Ascending aorta (tissue), 2 donors: Measurements from ENCODE around the gene IL1RL1. TPM values are rescaled to one million over a fixed set of nuclear protein-coding genes. Genes with fewer than 3 reads are reported as not detected.

Experiments
- DNase-seq, 2 donors: peaks; one replicate each; pipeline ENCODE4 v3.0.0-alpha.2; 2019; ENCODE audit warnings: low spot score in 2 of 2
- H3K27ac ChIP-seq, 2 donors: fragments of 200-600 bp; sonication (generic); one replicate each; pipeline ENCODE4 v1.5.1; 2016 to 2017; ENCODE audit warnings: mild to moderate bottlenecking in 1 of 2
- H3K27me3 ChIP-seq: fragments of 200-600 bp; sonication (generic); one replicate; pipeline ENCODE4 v1.5.1; 2017
- H3K36me3 ChIP-seq, 2 donors: fragments of 200-600 bp; sonication (generic); one replicate each; pipeline ENCODE4 v1.5.1; 2016
- H3K4me1 ChIP-seq, 2 donors: fragments of 200-600 bp; sonication (generic); one replicate each; pipeline ENCODE4 v1.5.1; 2016 to 2017; ENCODE audit warnings: mild to moderate bottlenecking in 1 of 2
- H3K4me3 ChIP-seq, 2 donors: fragments of 200-600 bp; sonication (generic); one replicate each; pipeline ENCODE4 v1.5.1; 2016 to 2017; ENCODE audit warnings: mild to moderate bottlenecking in 1 of 2
- H3K9me3 ChIP-seq, 2 donors: fragments of 200-600 bp; sonication (generic); one replicate each; pipeline ENCODE4 v1.5.1; 2016
- intact Hi-C: fragments of 100-400 bp; cut with DNase I; formaldehyde crosslinking; loops from one replicate; pipeline ENCODE4 v1.15.1; 2023
- total RNA-seq: library from RNA; depleted of rRNA; stranded (reverse); fragments of >200 nt; gene quantifications from one replicate; pipeline ENCODE4 v1.1.0, GENCODE V29; 2016
- TF ChIP-seq, protein P1 (sequence below), 3 experiments: fragments of 200-600 bp in 2 of 3; fragments of 450-650 bp in 1 of 3; sonication (generic) in 2 of 3; IDR thresholded peaks; one replicate each; pipeline ENCODE4 v1.5.1; 2016 to 2019; ENCODE audit warnings: antibody characterized with exemption in 3 of 3, mild to moderate bottlenecking in 1 of 3, moderate library complexity in 1 of 3

Gene IL1RL1
- total RNA-seq, 1 donor from 2014 or later, result 3.4 TPM

DNA sequence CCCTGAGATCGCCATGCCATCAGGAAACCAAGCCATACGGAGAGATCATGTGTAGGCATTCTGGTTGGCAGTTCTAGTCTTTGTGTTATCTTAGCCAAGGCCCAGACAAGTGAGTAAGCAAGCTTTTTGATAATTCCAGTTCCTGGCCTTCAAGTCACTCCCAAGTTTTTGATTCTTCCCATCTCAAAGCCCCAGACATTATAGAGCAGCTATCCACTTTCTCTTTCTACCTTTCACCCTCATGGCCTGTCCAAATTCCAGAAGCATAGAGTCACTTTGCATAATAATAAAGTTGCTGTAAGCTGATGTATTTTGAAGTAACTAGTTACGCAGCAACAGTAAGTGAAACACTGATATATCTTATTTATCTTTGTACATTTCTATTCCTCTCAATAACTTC, 26.8 kb upstream of the IL1RL1 start:
- Histone ChIP-seq H3K9me3 (no peaks in the 10 kb centered on the region), H3K27me3 (no peaks in the 10 kb centered on the region), H3K4me1 (no peaks in the 10 kb centered on the region), H3K27ac (no peak overlapping the region), H3K36me3 (no peaks in the 10 kb centered on the region), H3K4me3 (no peak overlapping the region)
- TF ChIP-seq, protein P1, sequence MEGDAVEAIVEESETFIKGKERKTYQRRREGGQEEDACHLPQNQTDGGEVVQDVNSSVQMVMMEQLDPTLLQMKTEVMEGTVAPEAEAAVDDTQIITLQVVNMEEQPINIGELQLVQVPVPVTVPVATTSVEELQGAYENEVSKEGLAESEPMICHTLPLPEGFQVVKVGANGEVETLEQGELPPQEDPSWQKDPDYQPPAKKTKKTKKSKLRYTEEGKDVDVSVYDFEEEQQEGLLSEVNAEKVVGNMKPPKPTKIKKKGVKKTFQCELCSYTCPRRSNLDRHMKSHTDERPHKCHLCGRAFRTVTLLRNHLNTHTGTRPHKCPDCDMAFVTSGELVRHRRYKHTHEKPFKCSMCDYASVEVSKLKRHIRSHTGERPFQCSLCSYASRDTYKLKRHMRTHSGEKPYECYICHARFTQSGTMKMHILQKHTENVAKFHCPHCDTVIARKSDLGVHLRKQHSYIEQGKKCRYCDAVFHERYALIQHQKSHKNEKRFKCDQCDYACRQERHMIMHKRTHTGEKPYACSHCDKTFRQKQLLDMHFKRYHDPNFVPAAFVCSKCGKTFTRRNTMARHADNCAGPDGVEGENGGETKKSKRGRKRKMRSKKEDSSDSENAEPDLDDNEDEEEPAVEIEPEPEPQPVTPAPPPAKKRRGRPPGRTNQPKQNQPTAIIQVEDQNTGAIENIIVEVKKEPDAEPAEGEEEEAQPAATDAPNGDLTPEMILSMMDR (IDR thresholded peaks at IDR 0.05), result no peak
- intact Hi-C loops, result no loop called here
- DNase-seq, result no peak

DNA sequence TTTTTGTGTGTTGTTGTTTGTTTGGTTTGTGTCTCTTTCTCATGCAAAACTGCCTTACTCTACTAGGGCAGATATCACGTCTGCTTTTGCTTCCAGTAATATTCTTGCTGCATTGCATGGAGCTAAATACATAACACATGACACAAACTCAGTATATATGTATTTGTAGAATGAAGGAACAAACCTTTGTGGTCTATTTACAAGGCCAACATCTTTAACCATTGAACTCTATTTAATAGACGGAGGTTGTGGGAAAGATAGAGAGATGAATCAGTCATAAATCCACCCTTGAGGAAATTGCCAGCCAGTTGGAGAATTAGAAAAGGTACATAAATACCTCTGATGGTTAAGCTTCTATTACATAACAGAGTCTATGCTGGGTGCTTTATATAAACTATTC, 26.0 kb upstream of the IL1RL1 start:
- Histone ChIP-seq H3K4me1 (no peaks in the 10 kb centered on the region), H3K27me3 (no peaks in the 10 kb centered on the region), H3K27ac (no peak overlapping the region), H3K9me3 (no peaks in the 10 kb centered on the region), H3K36me3 (no peaks in the 10 kb centered on the region), H3K4me3 (no peak overlapping the region)
- TF ChIP-seq, protein P1 (IDR thresholded peaks at IDR 0.05), result no peak
- intact Hi-C loops, result no loop called here
- no peak for DNase-seq

DNA sequence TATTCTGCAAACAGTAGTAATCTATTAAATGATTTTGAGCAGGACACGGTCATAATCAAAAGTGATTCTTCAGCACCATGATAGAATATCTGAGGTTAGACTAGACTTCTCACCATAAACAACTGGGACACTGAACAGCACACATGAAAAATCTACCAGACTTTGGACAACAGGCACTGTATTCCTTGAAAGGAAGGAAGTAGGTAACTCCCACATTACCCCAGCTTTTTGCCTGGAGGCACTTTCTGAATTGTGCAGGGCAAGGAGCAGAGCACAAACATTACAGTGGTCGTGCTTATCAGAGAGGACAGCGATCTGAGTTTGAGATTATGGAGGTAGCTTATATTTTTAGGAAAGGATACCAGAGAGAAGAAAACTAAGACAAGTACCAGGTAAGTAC, 25.3 kb upstream of the IL1RL1 start:
- no peaks in the 10 kb centered on the region for H3K4me1 ChIP-seq
- no peak overlapping the region for H3K4me3 ChIP-seq
- H3K36me3 ChIP-seq, result no peaks in the 10 kb centered on the region
- TF ChIP-seq, protein P1 (IDR thresholded peaks at IDR 0.05), result no peak
- no peak overlapping the region for H3K27ac ChIP-seq
- no peaks in the 10 kb centered on the region for H3K9me3 ChIP-seq
- no peaks in the 10 kb centered on the region for H3K27me3 ChIP-seq
- intact Hi-C loops, result no loop called here
- DNase-seq, result no peak

DNA sequence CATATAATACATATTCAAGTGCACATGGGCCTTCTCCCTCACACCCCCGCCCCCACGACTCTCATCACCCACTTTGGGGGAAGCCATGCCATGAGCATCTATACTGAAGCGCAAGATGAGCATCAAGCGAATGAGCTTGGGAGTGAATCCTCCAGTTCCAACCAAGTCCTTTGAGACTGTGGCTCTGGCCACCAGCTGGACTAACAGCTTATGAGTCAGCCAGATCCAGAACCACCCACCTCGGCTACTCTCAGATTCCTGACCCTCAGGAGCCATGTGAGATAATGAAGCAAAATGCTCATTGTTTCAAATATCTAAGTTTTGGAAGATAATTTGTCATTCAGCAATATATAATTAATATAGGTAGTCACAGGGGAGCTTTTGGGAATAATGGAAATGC, 22.2 kb upstream of the IL1RL1 start:
- no peaks in the 10 kb centered on the region for H3K9me3 ChIP-seq
- no peaks in the 10 kb centered on the region for H3K27me3 ChIP-seq
- no peak overlapping the region for H3K4me3 ChIP-seq
- no peak overlapping the region for H3K27ac ChIP-seq
- TF ChIP-seq, protein P1 (IDR thresholded peaks at IDR 0.05), result no peak
- no peak for DNase-seq
- H3K4me1 ChIP-seq, result no peaks in the 10 kb centered on the region
- intact Hi-C loops, result no loop called here
- no peaks in the 10 kb centered on the region for H3K36me3 ChIP-seq

DNA sequence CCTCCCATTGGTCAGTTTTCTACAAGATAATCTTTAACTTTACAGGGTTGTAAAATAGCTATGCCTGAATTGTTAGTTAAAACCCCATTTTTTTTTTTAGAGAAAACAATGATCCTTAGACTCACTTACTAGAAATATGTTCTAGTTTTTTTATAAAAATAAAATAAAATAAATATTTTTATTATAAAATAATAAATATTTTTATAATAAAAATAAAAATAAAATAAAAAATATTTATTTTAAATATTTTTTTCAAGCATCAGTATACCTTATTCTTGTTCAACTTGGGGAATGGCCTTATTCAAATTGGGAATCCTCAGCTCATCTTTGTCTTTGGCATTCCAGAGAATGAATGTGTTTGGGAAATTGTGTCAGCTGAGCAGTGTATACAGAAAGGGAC, 20.8 kb upstream of the IL1RL1 start:
- Histone ChIP-seq H3K36me3 (no peaks in the 10 kb centered on the region), H3K4me1 (no peaks in the 10 kb centered on the region), H3K9me3 (no peaks in the 10 kb centered on the region), H3K27ac (no peak overlapping the region), H3K27me3 (peaks cover 4% of the 10 kb centered on the region), H3K4me3 (no peak overlapping the region)
- TF ChIP-seq, protein P1 (IDR thresholded peaks at IDR 0.05), result no peak
- intact Hi-C loops, result no loop called here
- no peak for DNase-seq
